Measurements from ENCODE around the gene SEC31A. TPM values are rescaled to one million over a fixed set of nuclear protein-coding genes. Genes with fewer than 3 reads are reported as not detected.
A peak's percentile ranks its signal among the peaks of the same experiment; 100 is the strongest.
"Not testable (repeated sequence)": the region's sequence is repeated elsewhere in the genome, so short reads cannot be mapped to it uniquely, and the experiment has no call there.

SEC31A gene
- total RNA-seq, 1 donor from 2014 or later = 123 TPM

DNA sequence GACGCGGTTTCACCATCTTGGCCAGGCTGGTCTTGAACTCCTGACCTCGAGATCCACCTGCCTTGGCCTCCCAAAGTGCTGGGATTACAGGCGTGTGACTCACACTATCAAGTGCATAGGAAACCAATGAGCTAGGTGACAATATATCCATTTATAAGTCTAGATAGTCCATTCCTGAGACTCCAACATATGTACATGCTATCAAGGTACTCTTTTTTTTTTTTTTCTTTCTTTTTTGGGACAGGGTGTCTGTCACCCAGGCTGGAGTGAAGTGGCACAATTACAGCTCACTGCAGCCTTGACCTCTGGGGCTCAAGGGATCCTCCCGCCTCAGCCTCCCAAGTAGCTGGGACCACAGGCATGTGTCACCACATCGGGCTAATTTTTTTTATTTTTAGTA, 74.1 kb downstream of the SEC31A start:
- H3K4me3 Mint-ChIP-seq; DNase-seq (ENCODE audit: low spot score); H3K27me3 Mint-ChIP-seq (ENCODE audit: insufficient read depth); H3K27ac Mint-ChIP-seq; H3K4me1 Mint-ChIP-seq (ENCODE audit: low read depth); H3K9me3 Mint-ChIP-seq; intact Hi-C loops (cut with micrococcal nuclease): not testable (repeated sequence)
- peaks cover 31% of the 10 kb centered on the region for H3K36me3 Mint-ChIP-seq (ENCODE audit: low read depth)

DNA sequence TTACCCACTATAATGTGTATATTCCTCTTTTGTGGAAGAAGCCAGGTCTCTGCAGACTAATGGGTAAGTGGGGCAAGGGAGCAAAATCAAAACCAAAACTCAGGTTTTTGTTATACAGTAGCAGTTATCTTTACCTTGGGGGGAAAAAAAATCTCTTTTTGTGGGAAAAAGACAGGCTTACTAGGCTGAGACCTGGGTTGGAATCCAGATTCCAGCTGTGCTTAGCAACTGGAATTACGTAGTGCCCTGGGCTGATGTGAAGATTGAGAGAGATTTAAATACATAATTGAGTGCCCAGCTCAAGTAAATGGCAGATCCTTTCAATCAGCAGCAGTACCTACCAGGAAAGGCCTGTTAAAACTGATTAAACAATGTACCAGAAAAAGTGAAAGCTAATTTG, 76.9 kb downstream of the SEC31A start:
- no peaks in the 10 kb centered on the region for H3K27me3 Mint-ChIP-seq (ENCODE audit: insufficient read depth)
- DNase-seq (ENCODE audit: low spot score) = no peak
- peaks cover 16% of the 10 kb centered on the region for H3K36me3 Mint-ChIP-seq (ENCODE audit: low read depth)
- H3K9me3 Mint-ChIP-seq = no peaks in the 10 kb centered on the region
- H3K4me1 Mint-ChIP-seq (ENCODE audit: low read depth) = no peaks in the 10 kb centered on the region
- intact Hi-C loops (cut with micrococcal nuclease) = no loop called here
- no peak overlapping the region for H3K27ac Mint-ChIP-seq
- H3K4me3 Mint-ChIP-seq = no peak overlapping the region

DNA sequence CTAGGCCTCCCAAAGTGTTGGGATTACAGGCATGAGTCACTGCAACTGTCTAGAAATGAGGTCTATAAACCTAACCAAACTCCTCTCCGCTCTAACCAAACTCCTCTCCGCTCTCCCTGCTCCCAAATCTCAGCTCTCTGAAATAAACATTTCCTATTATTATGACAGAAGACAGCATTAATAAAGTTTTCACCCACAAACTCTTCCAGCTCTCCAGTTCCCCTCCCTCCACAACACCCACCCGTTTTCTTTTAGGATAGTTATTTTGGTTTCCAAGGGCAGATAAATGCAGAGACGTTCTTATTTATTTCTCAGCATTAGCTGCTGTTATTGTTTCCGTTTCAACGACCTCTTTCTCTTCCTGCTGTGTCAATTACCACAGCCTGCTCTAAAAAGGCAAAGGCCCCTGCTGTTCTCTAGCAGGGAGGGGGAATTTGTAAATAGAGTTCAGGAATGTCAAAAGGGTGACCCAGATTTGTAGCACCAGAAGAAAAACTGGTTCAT, 79.1 kb downstream of the SEC31A start:
- Mint-ChIP-seq H3K4me1 (ENCODE audit: low read depth) (no peaks in the 10 kb centered on the region), H3K4me3 (no peak overlapping the region), H3K36me3 (ENCODE audit: low read depth) (peaks cover 4% of the 10 kb centered on the region), H3K27me3 (ENCODE audit: insufficient read depth) (peaks cover 3% of the 10 kb centered on the region), H3K27ac (no peak overlapping the region), H3K9me3 (no peaks in the 10 kb centered on the region)
- DNase-seq (ENCODE audit: low spot score) = no peak
- intact Hi-C loops (cut with micrococcal nuclease) = no loop called here

GRCh38 chr4:82811392-82811791, 79.6 kb downstream of the SEC31A start:
- Mint-ChIP-seq H3K36me3 (ENCODE audit: low read depth) (peaks cover 4% of the 10 kb centered on the region), H3K9me3 (no peaks in the 10 kb centered on the region), H3K27ac (no peak overlapping the region), H3K27me3 (ENCODE audit: insufficient read depth) (peaks cover 3% of the 10 kb centered on the region), H3K4me3 (no peak overlapping the region), H3K4me1 (ENCODE audit: low read depth) (no peaks in the 10 kb centered on the region)
- intact Hi-C loops (cut with micrococcal nuclease) = no loop called here
- no peak for DNase-seq (ENCODE audit: low spot score)

DNA sequence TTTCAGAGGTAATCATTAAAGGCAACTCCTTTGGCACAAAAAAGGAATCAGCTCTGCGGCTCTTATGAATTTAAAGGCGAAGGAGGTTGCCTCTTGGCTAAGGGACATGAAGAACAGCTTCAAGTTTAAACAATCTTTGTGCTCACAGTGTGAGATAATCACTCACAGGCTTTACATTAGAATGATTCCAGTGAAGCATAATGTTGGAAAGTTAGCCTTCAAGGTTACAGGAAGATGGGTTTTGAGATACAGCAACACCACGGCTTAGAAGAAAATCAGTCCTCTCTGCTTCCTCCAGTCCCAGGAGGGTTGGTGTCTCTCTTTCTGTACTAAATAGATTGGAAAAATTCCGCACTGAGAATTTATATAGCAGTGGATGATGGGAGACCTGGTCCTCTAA, 80.8 kb downstream of the SEC31A start:
- peaks cover 3% of the 10 kb centered on the region for H3K36me3 Mint-ChIP-seq (ENCODE audit: low read depth)
- no peak for DNase-seq (ENCODE audit: low spot score)
- H3K4me3 Mint-ChIP-seq = no peak overlapping the region
- H3K27me3 Mint-ChIP-seq (ENCODE audit: insufficient read depth) = peaks cover 3% of the 10 kb centered on the region
- intact Hi-C loops (cut with micrococcal nuclease) = no loop called here
- H3K9me3 Mint-ChIP-seq = no peaks in the 10 kb centered on the region
- no peaks in the 10 kb centered on the region for H3K4me1 Mint-ChIP-seq (ENCODE audit: low read depth)
- no peak overlapping the region for H3K27ac Mint-ChIP-seq

DNA sequence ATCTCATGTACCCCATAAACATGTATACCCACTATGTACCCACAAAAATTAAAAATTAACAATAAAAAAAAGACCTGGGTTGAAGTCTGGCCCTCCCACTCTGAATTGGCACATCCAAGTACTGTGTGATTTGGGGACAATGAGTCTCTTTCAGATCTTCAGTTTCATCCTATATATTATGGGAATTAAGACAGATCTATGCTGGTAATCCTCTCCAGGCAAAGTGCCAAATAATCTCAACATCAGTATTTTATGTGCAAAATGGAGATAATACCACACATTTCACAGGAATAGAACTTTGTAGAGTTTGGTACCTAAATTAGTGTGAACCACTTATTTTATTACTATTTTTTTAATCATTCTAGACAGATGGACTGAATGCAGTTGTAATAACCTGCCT, 81.3 kb downstream of the SEC31A start:
- intact Hi-C loops (cut with micrococcal nuclease) = no loop called here
- no peak for DNase-seq (ENCODE audit: low spot score)
- no peaks in the 10 kb centered on the region for H3K4me1 Mint-ChIP-seq (ENCODE audit: low read depth)
- no peaks in the 10 kb centered on the region for H3K9me3 Mint-ChIP-seq
- peaks cover 3% of the 10 kb centered on the region for H3K27me3 Mint-ChIP-seq (ENCODE audit: insufficient read depth)
- no peak overlapping the region for H3K27ac Mint-ChIP-seq
- H3K4me3 Mint-ChIP-seq = no peak overlapping the region
- H3K36me3 Mint-ChIP-seq (ENCODE audit: low read depth) = peaks cover 3% of the 10 kb centered on the region

GRCh38 chr4:82803746-82804145, 87.2 kb downstream of the SEC31A start:
- Mint-ChIP-seq H3K4me1 (ENCODE audit: low read depth) (peaks cover 10% of the 10 kb centered on the region), H3K36me3 (ENCODE audit: low read depth) (no peaks in the 10 kb centered on the region), H3K9me3 (no peaks in the 10 kb centered on the region), H3K4me3 (no peak overlapping the region), H3K27ac (no peak overlapping the region), H3K27me3 (ENCODE audit: insufficient read depth) (peaks cover 41% of the 10 kb centered on the region)
- DNase-seq (ENCODE audit: low spot score) = no peak
- intact Hi-C loops (cut with micrococcal nuclease) = no loop called here

- peaks cover 10% of the 10 kb centered on the region for H3K4me1 Mint-ChIP-seq (ENCODE audit: low read depth)
- no peak for DNase-seq (ENCODE audit: low spot score)
- no peaks in the 10 kb centered on the region for H3K36me3 Mint-ChIP-seq (ENCODE audit: low read depth)
- intact Hi-C loops (cut with micrococcal nuclease) = no loop called here
- H3K27ac Mint-ChIP-seq = no peak overlapping the region
- no peaks in the 10 kb centered on the region for H3K9me3 Mint-ChIP-seq
- peaks cover 41% of the 10 kb centered on the region for H3K27me3 Mint-ChIP-seq (ENCODE audit: insufficient read depth)
- H3K4me3 Mint-ChIP-seq = no peak overlapping the region
Measured at GRCh38 chr4:82802911-82803310, 88.0 kb downstream of the SEC31A start.

DNA sequence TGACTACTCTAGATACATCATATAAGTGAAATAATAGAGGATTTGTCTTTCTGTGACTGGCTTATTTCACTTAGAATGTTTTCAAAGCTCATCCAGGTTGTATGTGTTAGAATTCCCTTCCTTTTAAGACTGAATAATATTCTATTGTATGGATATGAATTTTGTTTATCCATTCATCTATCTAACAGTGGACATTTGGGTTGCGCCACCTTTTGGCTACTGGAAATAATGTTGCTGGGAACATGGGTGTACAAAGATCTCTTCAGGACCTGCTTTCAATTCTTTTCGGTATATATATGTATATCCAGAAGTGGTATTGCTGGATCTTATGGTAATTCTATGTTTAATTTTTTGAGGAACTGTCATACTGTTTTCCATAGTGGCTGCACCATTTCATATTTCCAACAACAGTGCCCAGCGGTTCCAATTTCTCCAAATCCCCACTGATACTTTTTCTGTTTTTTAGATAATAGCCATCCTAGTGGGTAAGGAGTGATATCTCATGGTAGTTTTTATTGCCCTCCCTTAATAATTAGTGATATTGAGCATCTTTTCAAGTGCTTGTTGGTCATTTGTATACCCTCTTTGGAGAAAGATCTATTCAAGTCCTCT, 88.9 kb downstream of the SEC31A start:
- peaks cover 45% of the 10 kb centered on the region for H3K27me3 Mint-ChIP-seq (ENCODE audit: insufficient read depth)
- intact Hi-C loops (cut with micrococcal nuclease) = no loop called here
- H3K4me1 Mint-ChIP-seq (ENCODE audit: low read depth) = peaks cover 10% of the 10 kb centered on the region
- H3K27ac Mint-ChIP-seq = no peak overlapping the region
- H3K9me3 Mint-ChIP-seq = no peaks in the 10 kb centered on the region
- DNase-seq (ENCODE audit: low spot score) = no peak
- no peak overlapping the region for H3K4me3 Mint-ChIP-seq
- H3K36me3 Mint-ChIP-seq (ENCODE audit: low read depth) = no peaks in the 10 kb centered on the region

DNA sequence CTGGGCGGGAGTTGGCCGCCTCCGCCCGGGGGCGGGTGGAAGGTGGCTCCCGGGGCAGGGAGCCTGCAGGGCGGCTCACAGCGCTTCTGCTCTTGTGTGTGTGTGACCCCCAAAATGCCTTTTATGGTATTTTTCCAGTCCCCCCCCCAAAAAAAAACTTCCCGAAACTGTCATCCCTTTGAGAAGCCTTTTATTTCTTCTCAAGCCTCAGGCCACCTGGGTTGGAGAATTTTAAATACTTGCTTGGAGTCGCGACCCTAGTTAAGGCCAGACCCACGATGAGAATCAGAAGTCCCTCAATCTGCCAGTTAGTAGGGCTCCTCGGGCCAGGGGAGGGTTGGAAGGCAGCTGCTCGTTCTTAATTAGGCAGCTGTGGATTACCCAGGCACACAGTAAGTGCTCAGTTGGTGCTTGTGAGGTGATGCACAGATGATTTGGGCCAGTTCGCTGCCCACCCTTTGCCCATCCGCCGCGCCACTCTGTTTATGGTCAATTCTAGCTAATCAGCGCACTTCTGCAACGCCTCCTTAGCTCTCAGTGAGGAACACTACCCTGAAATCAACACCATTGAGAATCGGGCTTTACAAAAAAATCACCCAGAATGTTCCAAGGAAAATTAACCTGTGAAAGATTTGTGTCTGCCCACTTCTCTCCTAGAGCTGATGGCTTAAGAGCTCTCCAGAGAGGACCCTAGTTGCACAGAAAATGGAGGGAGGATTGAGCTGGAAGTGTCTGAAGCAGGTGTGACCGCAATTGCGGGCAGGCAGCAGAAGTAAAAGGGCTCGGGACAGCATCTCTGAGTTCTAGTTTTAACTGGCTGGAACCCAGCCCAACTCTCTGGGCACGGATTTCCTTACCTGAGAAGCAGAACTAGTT, 91.7 kb downstream of the SEC31A start:
- intact Hi-C loops (cut with micrococcal nuclease) = loop anchor here (5.0 kb wide), 1 partner anchor 748 kb away; no protein-coding TSS in a partner anchor
- Mint-ChIP-seq H3K4me1 (ENCODE audit: low read depth) (peaks cover 10% of the 10 kb centered on the region), H3K27ac (no peak overlapping the region), H3K36me3 (ENCODE audit: low read depth) (no peaks in the 10 kb centered on the region), H3K9me3 (no peaks in the 10 kb centered on the region), H3K27me3 (ENCODE audit: insufficient read depth) (peaks cover 64% of the 10 kb centered on the region), H3K4me3 (peak overlapping the region; percentile 79)
- no peak for DNase-seq (ENCODE audit: low spot score)

DNA sequence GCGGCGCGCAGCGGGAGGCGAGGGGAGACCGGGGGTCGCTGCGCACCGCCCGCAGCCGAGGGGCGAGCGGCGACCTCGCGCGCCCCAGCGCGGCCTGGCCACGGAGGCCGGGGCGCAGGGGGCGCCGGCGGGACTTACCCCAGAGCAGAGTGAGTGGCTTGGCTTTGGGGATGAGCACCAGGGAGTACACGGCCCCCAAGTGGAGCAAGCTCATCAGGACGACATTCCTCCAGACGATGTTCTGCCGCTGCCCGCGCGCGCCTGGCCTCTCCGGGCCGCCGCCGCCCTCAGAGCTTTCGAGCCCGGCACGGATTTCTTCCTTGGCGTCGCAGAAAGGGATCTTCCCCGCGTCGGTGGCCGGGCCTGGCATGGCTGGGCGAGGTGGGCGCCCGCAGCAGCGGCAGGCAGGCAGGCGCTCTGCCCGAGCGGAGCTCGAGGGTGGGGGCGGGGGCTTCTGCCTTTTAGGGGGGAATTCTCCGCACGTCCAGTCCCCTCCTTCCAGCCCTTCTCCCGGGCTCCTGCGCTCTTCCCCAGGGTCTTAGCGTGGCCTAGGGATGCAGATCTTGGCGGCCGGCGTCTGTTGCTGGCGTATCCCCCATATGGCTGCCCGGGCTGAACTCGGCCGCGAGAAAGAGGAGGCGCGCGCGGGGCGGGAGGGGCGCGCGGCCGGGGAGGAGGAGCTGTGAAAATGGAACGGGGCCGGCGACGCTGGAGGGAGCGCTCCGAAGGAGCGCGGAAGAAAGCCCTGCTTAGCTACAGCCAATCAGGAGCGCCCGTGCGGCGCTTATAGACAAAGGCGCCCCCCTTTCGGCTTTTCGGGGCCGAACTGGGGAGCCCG, 92.6 kb downstream of the SEC31A start, which contains the start of gene SCD5:
Gene SCD5, minus strand, starts transcription at position 629 of the 838 bp plus-strand sequence. Its CDS starts 259 bp downstream, at position 370.
- Mint-ChIP-seq H3K4me3 (peak within 1 kb of the TSS; percentile 79), H3K27ac (no peak within 1 kb of the TSS), H3K36me3 (ENCODE audit: low read depth) (no peaks in the 10 kb centered on the region), H3K4me1 (ENCODE audit: low read depth) (peaks cover 10% of the 10 kb centered on the region), H3K27me3 (ENCODE audit: insufficient read depth) (peaks cover 69% of the 10 kb centered on the region), H3K9me3 (no peaks in the 10 kb centered on the region)
- intact Hi-C loops (cut with micrococcal nuclease) = loop anchor here (5.0 kb wide), 1 partner anchor 749 kb away; no protein-coding TSS in a partner anchor
- peak; percentile 24 for DNase-seq (ENCODE audit: low spot score)

DNA sequence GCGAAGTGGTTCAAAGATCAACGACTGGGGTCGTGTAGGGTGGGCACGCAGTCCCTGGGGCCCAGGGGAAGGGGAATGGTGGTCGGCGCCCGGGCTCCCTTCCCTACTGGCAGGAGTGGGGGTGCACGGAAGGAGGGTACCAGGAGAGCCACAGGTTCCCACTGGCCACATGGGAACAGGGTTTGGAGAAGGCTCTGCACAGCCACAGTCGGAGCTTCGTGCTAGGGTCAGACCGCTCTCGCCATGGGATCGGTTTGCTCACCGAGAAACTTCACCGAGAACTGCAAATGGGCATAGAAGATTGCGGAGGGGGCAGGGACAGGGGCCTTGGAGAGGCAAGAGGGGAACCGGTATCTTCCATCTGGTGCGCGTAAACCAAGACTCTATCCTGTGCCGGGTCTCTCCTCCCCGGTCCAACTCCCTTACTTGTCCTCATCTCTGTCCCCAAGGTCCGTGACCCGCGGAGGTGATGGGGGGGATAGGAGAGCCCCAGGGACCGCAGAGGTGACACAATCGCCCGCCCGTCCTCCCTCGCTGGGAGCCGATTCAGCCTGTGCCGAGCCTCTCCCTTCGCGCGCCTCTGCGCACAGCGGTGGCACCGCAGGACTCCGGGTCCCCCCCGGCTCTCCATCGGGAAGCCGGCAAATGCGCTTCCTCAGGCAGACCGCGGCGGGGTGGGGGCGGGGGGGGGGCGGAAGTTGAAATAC, 93.4 kb downstream of the SEC31A start:
- no peak for DNase-seq (ENCODE audit: low spot score)
- H3K4me3 Mint-ChIP-seq = peak overlapping the region; percentile 78
- intact Hi-C loops (cut with micrococcal nuclease) = loop anchor here (5.0 kb wide), 1 partner anchor 750 kb away; no protein-coding TSS in a partner anchor
- no peak overlapping the region for H3K27ac Mint-ChIP-seq
- H3K9me3 Mint-ChIP-seq = no peaks in the 10 kb centered on the region
- H3K4me1 Mint-ChIP-seq (ENCODE audit: low read depth) = peaks cover 10% of the 10 kb centered on the region
- H3K27me3 Mint-ChIP-seq (ENCODE audit: insufficient read depth) = peaks cover 73% of the 10 kb centered on the region
- no peaks in the 10 kb centered on the region for H3K36me3 Mint-ChIP-seq (ENCODE audit: low read depth)
